Transverse colon (tissue), 4 donors: Measurements from ENCODE around the gene POU6F1. TPM values are rescaled to one million over a fixed set of nuclear protein-coding genes. Genes with fewer than 3 reads are reported as not detected.

Experiments used
- DNase-seq: peaks from one replicate; pipeline ENCODE4 v3.0.0-alpha.2; 2019
- H3K27ac ChIP-seq, 4 donors: fragments of 200-600 bp; sonication (generic); 2 replicates each; pipeline ENCODE4 v1.5.1; 2016 to 2018; ENCODE audit warnings: inconsistent platforms in 4 of 4
- H3K27me3 ChIP-seq: fragments of 200-600 bp; sonication (generic); 2 replicates; pipeline ENCODE4 v1.5.1; 2017; ENCODE audit warnings: inconsistent platforms
- H3K36me3 ChIP-seq, 4 donors: fragments of 200-600 bp; sonication (generic); 2 replicates each; pipeline ENCODE4 v1.5.1; 2017 to 2019; ENCODE audit warnings: inconsistent platforms in 4 of 4
- H3K4me1 ChIP-seq, 4 donors: fragments of 200-600 bp; sonication (generic); 2 replicates each; pipeline ENCODE4 v1.5.1; 2017 to 2020; ENCODE audit warnings: inconsistent platforms in 4 of 4
- H3K4me3 ChIP-seq, 4 donors: fragments of 200-600 bp; sonication (generic); 1 replicate in 1 of 4; 2 replicates in 3 of 4; pipeline versions ENCODE4 v1.5.1 to v1.6.1; 2017 to 2019; ENCODE audit warnings: inconsistent platforms in 4 of 4
- H3K9me3 ChIP-seq, 2 donors: fragments of 200-600 bp; sonication (generic); 2 replicates each; pipeline ENCODE4 v1.5.1; 2017 to 2019; ENCODE audit warnings: inconsistent platforms in 2 of 2
- EP300 ChIP-seq: sonication (generic); formaldehyde crosslinking; IDR thresholded peaks from one replicate; pipeline ENCODE4 v1.6.1; 2017; ENCODE audit warnings: antibody characterized with exemption, low read depth
- POLR2A ChIP-seq: fragments of 450-650 bp; IDR thresholded peaks from one replicate; pipeline ENCODE4 v1.6.1; 2016; ENCODE audit warnings: antibody characterized with exemption, mild to moderate bottlenecking, moderate library complexity
- POLR2AphosphoS5 ChIP-seq, 3 donors: sonication (generic); formaldehyde crosslinking; IDR thresholded peaks; one replicate each; pipeline ENCODE4 v1.6.1; 2016; ENCODE audit warnings: antibody characterized with exemption in 3 of 3
- WGBS, 2 donors: methylation state at CpG; one replicate each; pipeline ENCODE4 v1.1.5; 2018; ENCODE audit warnings: low coverage in 1 of 2; 5-methylcytosine and 5-hydroxymethylcytosine counted together
- in situ Hi-C, 4 donors: fragments of 200-750 bp; cut with MboI; loops; one replicate each; pipeline versions ENCODE4 v1.15.0 to v1.15.1; 2017; ENCODE audit warnings: low sequenced_read_pairs in 3 of 4, low pct_ligation_motif_present in 1 of 4, low pct_unique_long_range_greater_than_20kb in 1 of 4
- intact Hi-C: fragments of 100-400 bp; cut with DNase I; formaldehyde crosslinking; loops from one replicate; pipeline ENCODE4 v1.15.1; 2023; ENCODE audit warnings: low total_unique reads
- total RNA-seq, 4 donors: library from RNA; depleted of rRNA; stranded (reverse); fragments of >200 nt; gene quantifications; one replicate each; pipeline ENCODE4 v1.1.0, GENCODE V29; 2016
- TF ChIP-seq, protein P1 (sequence below), 5 experiments: fragments of 200-600 bp in 3 of 5; fragments of 450-650 bp in 2 of 5; sonication (generic) in 3 of 5; IDR thresholded peaks; 1 replicate in 2 of 5; 2 replicates in 3 of 5; pipeline ENCODE4 v1.5.1; 2016 to 2017; ENCODE audit warnings: antibody characterized with exemption in 5 of 5, inconsistent platforms in 3 of 5, mild to moderate bottlenecking in 2 of 5, moderate library complexity in 1 of 5

POU6F1 gene
- total RNA-seq, 4 donors from 2014 or later: 3.7 to 6.5 (median 6.1) TPM

GRCh38 chr12:51205350-51205749 is 12.5 kb downstream of the POU6F1 start:
- WGBS, 2 donors: 72 to 95% methylated on average over 2 to 6 of the region's 6 CpGs
- TF ChIP-seq EP300 (no peak), POLR2AphosphoS5 (IDR thresholded peaks at IDR 0.05) (no peak)
- no peak for DNase-seq
- Histone ChIP-seq H3K9me3 (no peaks in the 10 kb centered on the region), H3K27me3 (no peaks in the 10 kb centered on the region), H3K4me1 (no peaks in the 10 kb centered on the region), H3K36me3 (no peaks in the 10 kb centered on the region), H3K27ac (no peak overlapping the region), H3K4me3 (no peak overlapping the region)
- in situ Hi-C loops: no loop called here
- intact Hi-C loops: no loop called here

GRCh38 chr12:51202718-51203117 is 15.1 kb downstream of the POU6F1 start:
- Histone ChIP-seq H3K27ac (no peak overlapping the region), H3K4me3 (no peak overlapping the region), H3K4me1 (no peaks in the 10 kb centered on the region), H3K9me3 (no peaks in the 10 kb centered on the region), H3K36me3 (no peaks in the 10 kb centered on the region), H3K27me3 (no peaks in the 10 kb centered on the region)
- 91% methylated on average over 4 to 5 of the region's 5 CpGs for WGBS, 2 donors
- DNase-seq: no peak
- intact Hi-C loops (no loop called here), in situ Hi-C loops (no loop called here)
- TF ChIP-seq EP300 (no peak), POLR2A (no peak), POLR2AphosphoS5 (IDR thresholded peaks at IDR 0.05) (no peak)
- TF ChIP-seq, protein P1, sequence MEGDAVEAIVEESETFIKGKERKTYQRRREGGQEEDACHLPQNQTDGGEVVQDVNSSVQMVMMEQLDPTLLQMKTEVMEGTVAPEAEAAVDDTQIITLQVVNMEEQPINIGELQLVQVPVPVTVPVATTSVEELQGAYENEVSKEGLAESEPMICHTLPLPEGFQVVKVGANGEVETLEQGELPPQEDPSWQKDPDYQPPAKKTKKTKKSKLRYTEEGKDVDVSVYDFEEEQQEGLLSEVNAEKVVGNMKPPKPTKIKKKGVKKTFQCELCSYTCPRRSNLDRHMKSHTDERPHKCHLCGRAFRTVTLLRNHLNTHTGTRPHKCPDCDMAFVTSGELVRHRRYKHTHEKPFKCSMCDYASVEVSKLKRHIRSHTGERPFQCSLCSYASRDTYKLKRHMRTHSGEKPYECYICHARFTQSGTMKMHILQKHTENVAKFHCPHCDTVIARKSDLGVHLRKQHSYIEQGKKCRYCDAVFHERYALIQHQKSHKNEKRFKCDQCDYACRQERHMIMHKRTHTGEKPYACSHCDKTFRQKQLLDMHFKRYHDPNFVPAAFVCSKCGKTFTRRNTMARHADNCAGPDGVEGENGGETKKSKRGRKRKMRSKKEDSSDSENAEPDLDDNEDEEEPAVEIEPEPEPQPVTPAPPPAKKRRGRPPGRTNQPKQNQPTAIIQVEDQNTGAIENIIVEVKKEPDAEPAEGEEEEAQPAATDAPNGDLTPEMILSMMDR (IDR thresholded peaks at IDR 0.05): no peak

GRCh38 chr12:51200806-51201205 is 17.1 kb downstream of the POU6F1 start:
- Histone ChIP-seq H3K4me1 (no peaks in the 10 kb centered on the region), H3K36me3 (no peaks in the 10 kb centered on the region), H3K4me3 (no peak overlapping the region), H3K27ac (no peak overlapping the region), H3K9me3 (no peaks in the 10 kb centered on the region), H3K27me3 (no peaks in the 10 kb centered on the region)
- intact Hi-C loops (no loop called here), in situ Hi-C loops (no loop called here)
- no peak for DNase-seq
- TF ChIP-seq, protein P1 (IDR thresholded peaks at IDR 0.05): no peak
- no peak for TF ChIP-seq POLR2A
- TF ChIP-seq POLR2AphosphoS5 (IDR thresholded peaks at IDR 0.05): no peak
- TF ChIP-seq EP300: no peak
- WGBS, 2 donors: 91 to 100% methylated on average over 3 to 9 of the region's 9 CpGs

DNA sequence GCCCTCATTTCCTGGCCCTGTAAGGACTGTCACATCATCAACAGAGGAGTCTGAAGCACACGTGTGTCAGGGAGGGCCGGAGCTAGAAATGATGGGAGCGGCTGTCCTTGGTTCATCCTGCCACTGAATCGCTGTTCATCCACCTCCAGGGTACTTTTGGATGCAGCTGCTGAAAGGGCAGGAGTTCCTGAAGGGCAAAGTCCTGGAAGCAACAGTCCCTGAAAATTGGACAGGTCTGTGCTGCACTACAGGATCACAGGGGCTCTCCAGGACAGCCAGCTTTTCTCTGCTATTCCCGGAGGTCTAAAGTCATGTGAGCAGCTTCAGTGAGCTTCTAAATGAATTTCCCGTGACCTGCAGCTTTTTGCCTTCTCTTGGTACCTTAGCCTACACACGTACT is 17.7 kb downstream of the POU6F1 start:
- intact Hi-C loops (no loop called here), in situ Hi-C loops (no loop called here)
- Histone ChIP-seq H3K27ac (no peak overlapping the region), H3K36me3 (no peaks in the 10 kb centered on the region), H3K27me3 (no peaks in the 10 kb centered on the region), H3K9me3 (no peaks in the 10 kb centered on the region), H3K4me3 (no peak overlapping the region), H3K4me1 (no peaks in the 10 kb centered on the region)
- DNase-seq: no peak
- WGBS, 2 donors: 94% methylated on average over 7 of the region's 7 CpGs; no CpG with 5 or more reads in 1 of the 2 donors
- no peak for TF ChIP-seq POLR2AphosphoS5 (IDR thresholded peaks at IDR 0.05)
- TF ChIP-seq EP300: no peak
- TF ChIP-seq, protein P1 (IDR thresholded peaks at IDR 0.05): no peak
- no peak for TF ChIP-seq POLR2A

GRCh38 chr12:51199366-51199945 is 18.4 kb downstream of the POU6F1 start:
- H3K9me3 ChIP-seq: no peaks in the 10 kb centered on the region
- no peaks in the 10 kb centered on the region for H3K36me3 ChIP-seq
- 93% methylated on average over 10 of the region's 10 CpGs; no CpG with 5 or more reads in 1 of the 2 donors for WGBS, 2 donors
- in situ Hi-C loops: no loop called here
- no peak for DNase-seq
- H3K4me1 ChIP-seq: no peaks in the 10 kb centered on the region
- H3K4me3 ChIP-seq: no peak overlapping the region
- intact Hi-C loops: no loop called here
- TF ChIP-seq EP300: no peak
- TF ChIP-seq POLR2AphosphoS5 (IDR thresholded peaks at IDR 0.05): no peak
- TF ChIP-seq, protein P1 (IDR thresholded peaks at IDR 0.05): no peak
- TF ChIP-seq POLR2A: no peak
- H3K27me3 ChIP-seq: no peaks in the 10 kb centered on the region
- H3K27ac ChIP-seq: no peak overlapping the region
